Measurements from ENCODE around the gene JADE2. TPM values are rescaled to one million over a fixed set of nuclear protein-coding genes. Genes with fewer than 3 reads are reported as not detected.

JADE2 gene
- total RNA-seq, 1 donor from 2014 or later = 10.8 TPM

- no peak for DNase-seq (ENCODE audit: extremely low spot score, unreplicated experiment)
- Mint-ChIP-seq H3K36me3 (no peaks in the 10 kb centered on the region), H3K27ac (no peak overlapping the region), H3K4me1 (ENCODE audit: unreplicated experiment) (no peaks in the 10 kb centered on the region), H3K4me3 (no peak overlapping the region), H3K27me3 (no peaks in the 10 kb centered on the region), H3K9me3 (no peaks in the 10 kb centered on the region)
- TF ChIP-seq CTCF (conservative IDR thresholded peaks at IDR 0.05) = no peak
These were observed 24.6 kb upstream of the JADE2 start for GRCh38 chr5:134500699-134501430.

GRCh38 chr5:134502259-134502658 lies 23.2 kb upstream of the JADE2 start:
- no peak for TF ChIP-seq CTCF (conservative IDR thresholded peaks at IDR 0.05)
- Mint-ChIP-seq H3K36me3 (no peaks in the 10 kb centered on the region), H3K4me3 (no peak overlapping the region), H3K9me3 (no peaks in the 10 kb centered on the region), H3K4me1 (ENCODE audit: unreplicated experiment) (no peaks in the 10 kb centered on the region), H3K27ac (no peak overlapping the region), H3K27me3 (no peaks in the 10 kb centered on the region)
- no peak for DNase-seq (ENCODE audit: extremely low spot score, unreplicated experiment)

- H3K27me3 Mint-ChIP-seq = no peaks in the 10 kb centered on the region
- no peaks in the 10 kb centered on the region for H3K36me3 Mint-ChIP-seq
These were observed 22.2 kb upstream of the JADE2 start for GRCh38 chr5:134503088-134503936.

GRCh38 chr5:134503937-134504437 lies 21.5 kb upstream of the JADE2 start:
- H3K27ac Mint-ChIP-seq = no peak overlapping the region

More at GRCh38 chr5:134503088-134503936, 22.2 kb upstream of the JADE2 start:
- Mint-ChIP-seq H3K27ac (no peak overlapping the region), H3K4me1 (ENCODE audit: unreplicated experiment) (no peaks in the 10 kb centered on the region), H3K4me3 (no peak overlapping the region), H3K9me3 (no peaks in the 10 kb centered on the region)
- no peak for DNase-seq (ENCODE audit: extremely low spot score, unreplicated experiment)
- no peak for TF ChIP-seq CTCF (conservative IDR thresholded peaks at IDR 0.05)

More at GRCh38 chr5:134503937-134504437, 21.5 kb upstream of the JADE2 start:
- Mint-ChIP-seq H3K36me3 (no peaks in the 10 kb centered on the region), H3K9me3 (no peaks in the 10 kb centered on the region), H3K4me3 (no peak overlapping the region), H3K27me3 (no peaks in the 10 kb centered on the region), H3K4me1 (ENCODE audit: unreplicated experiment) (no peaks in the 10 kb centered on the region)
- TF ChIP-seq CTCF (conservative IDR thresholded peaks at IDR 0.05) = no peak
- DNase-seq (ENCODE audit: extremely low spot score, unreplicated experiment) = no peak
